ENCODE measurements around the gene CHAT. TPM values are rescaled to one million over a fixed set of nuclear protein-coding genes. Genes with fewer than 3 reads are reported as not detected.

Gene CHAT
- total and polyA plus RNA-seq, 2 of the 13 experiments (the other 11 are each of a cell fraction or from before 2014, with no cell fraction given): not detected

- POLR2A ChIA-PET: no interaction called here
- no peak overlapping the region for H3K9ac ChIP-seq (ENCODE audit: insufficient read depth, low read depth, low read length)
- no peaks in the 10 kb centered on the region for H3K9me3 ChIP-seq (ENCODE audit: low read length)
- intact Hi-C loops (cut with micrococcal nuclease; ENCODE audit: unreplicated experiment): no loop called here
- BruUV-seq (replicated peaks): no TSS peak
- WGBS (ENCODE audit: low lambda C conversion rate): 66% methylated on average over 4 of the region's 15 CpGs
- H3K4me1 ChIP-seq (ENCODE audit: insufficient read depth, low read length): peaks cover 13% of the 10 kb centered on the region
- TF ChIP-seq KLF12 (CRISPR knock-in tag; IDR thresholded peaks at IDR 0.05; ENCODE audit: borderline replicate concordance): no peak
- no peak for TF ChIP-seq ZNF549 (CRISPR knock-in tag; IDR thresholded peaks at IDR 0.05)
- no peak for TF ChIP-seq HNF4G (IDR thresholded peaks at IDR 0.05; ENCODE audit: borderline replicate concordance, low read depth, low read length)
- TF ChIP-seq HNF4G (CRISPR knock-in tag; IDR thresholded peaks at IDR 0.05; ENCODE audit: borderline replicate concordance, low read depth): no peak
- no peak for TF ChIP-seq SRSF9 (IDR thresholded peaks at IDR 0.05; ENCODE audit: borderline replicate concordance, insufficient read depth, low read depth, low read length, poor library complexity, severe bottlenecking)
- no peak for TF ChIP-seq ZNF446 (CRISPR knock-in tag; IDR thresholded peaks at IDR 0.05)
- TF ChIP-seq BCL6 (CRISPR knock-in tag; IDR thresholded peaks at IDR 0.05): no peak
- TF ChIP-seq ASH2L (IDR thresholded peaks at IDR 0.05; ENCODE audit: insufficient read length, low read depth, low read length): no peak
- H3K27me3 ChIP-seq (ENCODE audit: control insufficient read depth in 1 of 2, insufficient read depth in 2 of 2, low read length in 2 of 2): peaks cover 2 to 28% of the 10 kb centered on the region in 2 experiments; a peak in 4 of 5 replicates
- no peaks in the 10 kb centered on the region for H3K36me3 ChIP-seq (replicated peaks in 1 of 2; ENCODE audit: control insufficient read depth in 1 of 2, insufficient read depth in 2 of 2, low read length in 2 of 2)
- FAIRE-seq (no peak), ATAC-seq (no peak), DNase-seq (ENCODE audit: low spot score) (no peak)
- H3K4me3 ChIP-seq (replicated peaks in 1 of 3; ENCODE audit: insufficient read depth in 1 of 3, low read depth in 2 of 3, low read length in 3 of 3): no peak overlapping the region
- CTCF ChIA-PET (ENCODE audit: low intra/inter-chr PET ratio, low total read pairs): no interaction called here
- H3K79me2 ChIP-seq (ENCODE audit: insufficient read depth, low read length): no peaks in the 10 kb centered on the region
- no peak overlapping the region for H3K27ac ChIP-seq (ENCODE audit: extremely low read length, insufficient read depth, low read length)
- no peak overlapping the region for H2AFZ ChIP-seq (ENCODE audit: low read length)
- H4K20me1 ChIP-seq (ENCODE audit: insufficient read depth, low read length): no peaks in the 10 kb centered on the region
- no peak overlapping the region for H3K4me2 ChIP-seq (ENCODE audit: low read depth, low read length)
- in situ Hi-C loops (cut with HindIII; ENCODE audit: extremely low pct_ligation_motif_present, low pct_unique_long_range_greater_than_20kb): no loop called here
Measured at GRCh38 chr10:49651039-49651835, 37.4 kb downstream of the CHAT start.

DNA sequence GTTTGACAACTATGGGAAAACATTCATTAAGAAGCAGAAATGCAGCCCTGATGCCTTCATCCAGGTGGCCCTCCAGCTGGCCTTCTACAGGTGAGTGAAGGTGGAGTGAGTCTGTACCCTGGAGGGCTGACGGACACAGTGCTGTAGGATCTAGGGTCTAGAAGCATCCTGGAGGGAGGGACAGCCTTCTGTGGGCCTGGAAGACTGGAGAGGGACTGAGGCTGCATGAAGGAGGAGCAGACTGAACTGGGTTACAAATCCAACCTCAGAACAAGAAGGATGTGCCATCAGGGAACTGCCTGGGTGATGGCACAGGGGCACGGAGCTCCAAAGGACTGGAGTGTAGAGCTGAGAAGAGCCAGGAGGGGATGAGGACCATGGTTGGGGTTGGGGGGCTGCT, 38.1 kb downstream of the CHAT start:
- H3K27me3 ChIP-seq (ENCODE audit: control insufficient read depth in 1 of 2, insufficient read depth in 2 of 2, low read length in 2 of 2): peaks cover 2 to 23% of the 10 kb centered on the region in 2 experiments; a peak in 3 of 5 replicates
- in situ Hi-C loops (cut with HindIII; ENCODE audit: extremely low pct_ligation_motif_present, low pct_unique_long_range_greater_than_20kb) (no loop called here), intact Hi-C loops (cut with micrococcal nuclease; ENCODE audit: unreplicated experiment) (no loop called here)
- no peak overlapping the region for H3K9ac ChIP-seq (ENCODE audit: insufficient read depth, low read depth, low read length)
- DNase-seq (ENCODE audit: low spot score) (no peak), FAIRE-seq (no peak), ATAC-seq (no peak)
- H3K4me3 ChIP-seq (replicated peaks in 1 of 3; ENCODE audit: insufficient read depth in 1 of 3, low read depth in 2 of 3, low read length in 3 of 3): no peak overlapping the region
- no peaks in the 10 kb centered on the region for H4K20me1 ChIP-seq (ENCODE audit: insufficient read depth, low read length)
- BruUV-seq (replicated peaks): no TSS peak
- no peak for TF ChIP-seq ZBTB34 (CRISPR knock-in tag; IDR thresholded peaks at IDR 0.05)
- TF ChIP-seq CC2D1A (CRISPR knock-in tag; IDR thresholded peaks at IDR 0.05): no peak
- no peak for TF ChIP-seq ZNF569 (CRISPR knock-in tag; IDR thresholded peaks at IDR 0.05; ENCODE audit: borderline replicate concordance)
- no peak for TF ChIP-seq ZNF598 (CRISPR knock-in tag; IDR thresholded peaks at IDR 0.05; ENCODE audit: borderline replicate concordance)
- no peak for TF ChIP-seq SAFB2 (CRISPR knock-in tag; IDR thresholded peaks at IDR 0.05; ENCODE audit: borderline replicate concordance, low read depth)
- TF ChIP-seq ZNF530 (CRISPR knock-in tag; IDR thresholded peaks at IDR 0.05; ENCODE audit: low read depth): no peak
- ChIA-PET POLR2A (no interaction called here), CTCF (ENCODE audit: low intra/inter-chr PET ratio, low total read pairs) (no interaction called here)
- WGBS (ENCODE audit: low lambda C conversion rate): 13% methylated on average over 2 of the region's 2 CpGs
- no peak overlapping the region; the same call in 1 of the 2 replicates for H3K4me2 ChIP-seq (ENCODE audit: low read depth, low read length)
- H3K36me3 ChIP-seq (replicated peaks in 1 of 2; ENCODE audit: control insufficient read depth in 1 of 2, insufficient read depth in 2 of 2, low read length in 2 of 2): no peaks in the 10 kb centered on the region
- no peak overlapping the region for H2AFZ ChIP-seq (ENCODE audit: low read length)
- H3K9me3 ChIP-seq (ENCODE audit: low read length): no peaks in the 10 kb centered on the region
- H3K4me1 ChIP-seq (ENCODE audit: insufficient read depth, low read length): peaks cover 13% of the 10 kb centered on the region
- H3K79me2 ChIP-seq (ENCODE audit: insufficient read depth, low read length): no peaks in the 10 kb centered on the region
- H3K27ac ChIP-seq (ENCODE audit: extremely low read length, insufficient read depth, low read length): no peak overlapping the region

Data from HepG2 (cell line).